ENCODE measurements around the gene HORMAD2.

DNA sequence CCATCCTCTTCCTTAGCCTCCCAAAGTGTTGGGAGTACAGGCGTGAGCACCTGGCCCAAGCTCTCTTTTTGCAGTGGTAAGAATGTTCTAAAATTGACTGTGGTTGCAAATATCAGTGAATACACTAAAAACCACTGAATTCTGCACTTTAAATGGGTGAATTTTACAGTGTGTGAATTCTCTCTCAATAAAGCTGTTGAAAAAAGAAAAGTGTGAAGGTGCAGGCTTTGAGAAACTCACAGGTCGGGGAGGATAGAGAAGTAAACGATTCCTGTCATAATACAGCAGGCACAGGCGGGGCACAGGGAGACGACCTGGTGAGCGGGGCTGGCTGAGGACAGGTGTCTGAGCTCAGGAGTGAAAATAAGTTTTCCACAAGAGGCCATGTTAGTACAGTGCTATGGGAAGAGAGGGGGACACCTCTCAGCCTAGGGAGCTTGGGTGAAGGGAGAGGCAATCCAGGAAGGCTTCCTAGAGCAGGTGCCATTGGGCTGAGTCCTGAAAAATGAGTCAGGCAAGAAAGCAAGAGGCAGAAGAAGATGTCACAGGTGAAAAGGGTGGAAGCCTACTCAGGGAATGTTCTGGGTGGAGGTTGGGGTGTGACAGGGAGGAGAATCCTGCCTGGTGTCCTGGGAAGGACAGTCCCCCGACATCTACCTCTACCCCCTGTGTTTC, 140.2 kb downstream of the HORMAD2 start:
- TF ChIP-seq POLR2A (IDR thresholded peaks at IDR 0.05; ENCODE audit: low read depth, low read length) (no peak), POLR2AphosphoS5 (IDR thresholded peaks at IDR 0.05; ENCODE audit: insufficient read depth, low read depth, low read length) (no peak)
- TF ChIP-seq, protein P1, sequence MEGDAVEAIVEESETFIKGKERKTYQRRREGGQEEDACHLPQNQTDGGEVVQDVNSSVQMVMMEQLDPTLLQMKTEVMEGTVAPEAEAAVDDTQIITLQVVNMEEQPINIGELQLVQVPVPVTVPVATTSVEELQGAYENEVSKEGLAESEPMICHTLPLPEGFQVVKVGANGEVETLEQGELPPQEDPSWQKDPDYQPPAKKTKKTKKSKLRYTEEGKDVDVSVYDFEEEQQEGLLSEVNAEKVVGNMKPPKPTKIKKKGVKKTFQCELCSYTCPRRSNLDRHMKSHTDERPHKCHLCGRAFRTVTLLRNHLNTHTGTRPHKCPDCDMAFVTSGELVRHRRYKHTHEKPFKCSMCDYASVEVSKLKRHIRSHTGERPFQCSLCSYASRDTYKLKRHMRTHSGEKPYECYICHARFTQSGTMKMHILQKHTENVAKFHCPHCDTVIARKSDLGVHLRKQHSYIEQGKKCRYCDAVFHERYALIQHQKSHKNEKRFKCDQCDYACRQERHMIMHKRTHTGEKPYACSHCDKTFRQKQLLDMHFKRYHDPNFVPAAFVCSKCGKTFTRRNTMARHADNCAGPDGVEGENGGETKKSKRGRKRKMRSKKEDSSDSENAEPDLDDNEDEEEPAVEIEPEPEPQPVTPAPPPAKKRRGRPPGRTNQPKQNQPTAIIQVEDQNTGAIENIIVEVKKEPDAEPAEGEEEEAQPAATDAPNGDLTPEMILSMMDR (IDR thresholded peaks at IDR 0.05; ENCODE audit: extremely low read depth in 1 of 2, insufficient read depth in 1 of 2, low read depth in 1 of 2, low read length in 2 of 2) = no peak
- TF ChIP-seq, protein P2, sequence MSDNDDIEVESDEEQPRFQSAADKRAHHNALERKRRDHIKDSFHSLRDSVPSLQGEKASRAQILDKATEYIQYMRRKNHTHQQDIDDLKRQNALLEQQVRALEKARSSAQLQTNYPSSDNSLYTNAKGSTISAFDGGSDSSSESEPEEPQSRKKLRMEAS (IDR thresholded peaks at IDR 0.05; ENCODE audit: insufficient read depth, insufficient read length) = no peak

Measured in endothelial cell of umbilical vein (primary cell).